H1 (cell line): ENCODE measurements around the gene SKIDA1. TPM values are rescaled to one million over a fixed set of nuclear protein-coding genes. Genes with fewer than 3 reads are reported as not detected.

Source experiments
- CTCF ChIA-PET: fragments of 300-600 bp; sonication (Branson Sonifier 250); formaldehyde crosslinking; loops from one replicate; lab custom pipeline; 2021; ENCODE audit not compliant: partially characterized antibody; lab: Charles Lee
- POLR2A ChIA-PET: fragments of 300-600 bp; sonication (Branson Sonifier 250); formaldehyde crosslinking; loops from one replicate; lab custom pipeline; 2021; ENCODE audit warnings: inconsistent platforms; ENCODE audit not compliant: partially characterized antibody; lab: Charles Lee
- DNase-seq, 2 experiments: peaks; one replicate each; pipeline versions ENCODE4 v3.0.0 to v3.0.0-alpha.2; 2010 to 2022; ENCODE audit warnings: low spot score in 2 of 2, low read depth in 1 of 2, mixed read lengths in 1 of 2
- FAIRE-seq: peaks from 2 replicates; lab custom pipeline; 2011; peaks lifted over from hg19 to GRCh38; lab: Jason Lieb, UNC
- H2AFZ ChIP-seq: 2 replicates; pipeline ENCODE4 v1.8.1; 2012; ENCODE audit warnings: low read length, inconsistent platforms
- H2AK5ac ChIP-seq: 2 replicates; pipeline ENCODE4 v1.6.1; 2013; ENCODE audit warnings: low read depth, low read length
- H2BK120ac ChIP-seq: replicated peaks from 2 replicates; pipeline ENCODE3; 2013; ENCODE audit warnings: low read depth, low read length, inconsistent platforms
- H2BK12ac ChIP-seq: 2 replicates; pipeline ENCODE4 v1.6.1; 2013; ENCODE audit warnings: low read depth, low read length
- H2BK15ac ChIP-seq: 2 replicates; pipeline ENCODE4 v1.6.1; 2013; ENCODE audit warnings: low read length
- H2BK20ac ChIP-seq: 2 replicates; pipeline ENCODE4 v1.6.1; 2013; ENCODE audit warnings: low read length
- H2BK5ac ChIP-seq: 2 replicates; pipeline ENCODE4 v1.6.1; 2013; ENCODE audit warnings: low read depth, low read length
- H3K14ac ChIP-seq: 2 replicates; pipeline ENCODE4 v1.6.1; 2013; ENCODE audit warnings: inconsistent platforms; ENCODE audit not compliant: insufficient read length
- H3K18ac ChIP-seq: 2 replicates; pipeline ENCODE4 v1.6.1; 2013; ENCODE audit warnings: low read length; ENCODE audit errors: extremely low read depth
- H3K23ac ChIP-seq: 2 replicates; pipeline ENCODE4 v1.6.1; 2013; ENCODE audit warnings: inconsistent platforms; ENCODE audit not compliant: insufficient read length
- H3K23me2 ChIP-seq: 2 replicates; pipeline ENCODE4 v1.6.1; 2013; ENCODE audit warnings: low read depth, low read length
- H3K27ac ChIP-seq: 2 replicates; pipeline ENCODE4 v1.6.1; 2011; ENCODE audit warnings: low read depth, low read length, inconsistent platforms
- H3K27me3 ChIP-seq, 4 experiments: replicated peaks in 1 of 4; 1 replicate in 1 of 4; 2 replicates in 3 of 4; pipeline versions ENCODE4 v1.6.1 to v1.8.1; 2011 to 2013; ENCODE audit warnings: low read length in 3 of 4, mild to moderate bottlenecking in 3 of 4, inconsistent platforms in 2 of 4, mixed read lengths in 2 of 4, moderate library complexity in 1 of 4; ENCODE audit not compliant: control insufficient read depth in 3 of 4, insufficient read depth in 3 of 4; ENCODE audit errors: extremely low read depth in 1 of 4
- H3K36me3 ChIP-seq, 4 experiments: 2 replicates each; pipeline versions ENCODE4 v1.6.1 to v1.8.1; 2011 to 2013; ENCODE audit warnings: mild to moderate bottlenecking in 4 of 4, low read length in 3 of 4, moderate library complexity in 2 of 4, control low read depth in 1 of 4, inconsistent platforms in 1 of 4; ENCODE audit not compliant: insufficient read depth in 4 of 4, control insufficient read depth in 2 of 4
- H3K4ac ChIP-seq: replicated peaks from 2 replicates; pipeline ENCODE3; 2013; ENCODE audit warnings: low read length, low read depth, mixed read lengths, inconsistent platforms; ENCODE audit not compliant: insufficient read length
- H3K4me1 ChIP-seq, 4 experiments: replicated peaks in 1 of 4; 1 replicate in 1 of 4; 2 replicates in 3 of 4; pipeline versions ENCODE4 v1.6.1 to v1.8.1; 2011 to 2013; ENCODE audit warnings: low read length in 3 of 4, inconsistent platforms in 2 of 4, mixed read lengths in 1 of 4; ENCODE audit not compliant: insufficient read depth in 4 of 4, control insufficient read depth in 3 of 4
- H3K4me2 ChIP-seq, 2 experiments: 2 replicates each; pipeline versions ENCODE4 v1.6.1 to v1.8.1; 2011 to 2013; ENCODE audit warnings: low read depth in 2 of 2, low read length in 2 of 2, control low read depth in 1 of 2, inconsistent platforms in 1 of 2, mild to moderate bottlenecking in 1 of 2; ENCODE audit not compliant: insufficient read depth in 1 of 2
- H3K4me3 ChIP-seq, 4 experiments: fragments of 200-600, 300-600 bp in 1 of 4; sonication (generic), shearing (Covaris generic), sonication (Bioruptor Twin) in 1 of 4; 2 replicates each; pipeline versions ENCODE4 v1.5.1 to v1.8.1; 2011 to 2016; ENCODE audit warnings: low read length in 4 of 4, low read depth in 3 of 4, control low read depth in 2 of 4, inconsistent platforms in 2 of 4, mild to moderate bottlenecking in 2 of 4, mixed read lengths in 1 of 4, moderate library complexity in 1 of 4; ENCODE audit not compliant: insufficient read depth in 2 of 4; ENCODE audit errors: extremely low read depth in 1 of 4
- H3K56ac ChIP-seq: replicated peaks from 2 replicates; pipeline ENCODE3; 2013; ENCODE audit warnings: low read depth, mild to moderate bottlenecking, mixed read lengths, low read length, inconsistent platforms; ENCODE audit not compliant: insufficient read length
- H3K79me1 ChIP-seq: 2 replicates; pipeline ENCODE4 v1.6.1; 2013; ENCODE audit warnings: low read depth, low read length, control low read depth
- H3K79me2 ChIP-seq, 2 experiments: 2 replicates each; pipeline versions ENCODE4 v1.6.1 to v1.8.1; 2012 to 2013; ENCODE audit warnings: low read length in 2 of 2, mild to moderate bottlenecking in 2 of 2, inconsistent platforms in 1 of 2; ENCODE audit not compliant: insufficient read depth in 2 of 2, control insufficient read depth in 1 of 2
- H3K9ac ChIP-seq, 4 experiments: replicated peaks in 1 of 4; 1 replicate in 1 of 4; 2 replicates in 3 of 4; pipeline versions ENCODE4 v1.6.1 to v1.8.1; 2011 to 2013; ENCODE audit warnings: low read depth in 3 of 4, low read length in 3 of 4, control low read depth in 2 of 4, mild to moderate bottlenecking in 2 of 4, moderate library complexity in 2 of 4, inconsistent platforms in 1 of 4; ENCODE audit errors: extremely low read depth in 1 of 4
- H3K9me3 ChIP-seq, 2 experiments: 2 replicates each; pipeline versions ENCODE4 v1.6.1 to v1.8.1; 2012 to 2013; ENCODE audit warnings: mild to moderate bottlenecking in 2 of 2, moderate library complexity in 2 of 2, control low read depth in 1 of 2, inconsistent platforms in 1 of 2, low read depth in 1 of 2, low read length in 1 of 2, mixed read lengths in 1 of 2; ENCODE audit not compliant: insufficient read depth in 2 of 2
- H4K20me1 ChIP-seq, 2 experiments: replicated peaks in 1 of 2; 2 replicates each; pipeline versions ENCODE3 to v1.8.1; 2011 to 2013; ENCODE audit warnings: inconsistent platforms in 2 of 2, low read length in 2 of 2, mild to moderate bottlenecking in 1 of 2; ENCODE audit not compliant: insufficient read depth in 2 of 2, control insufficient read depth in 1 of 2
- H4K5ac ChIP-seq: 2 replicates; pipeline ENCODE4 v1.6.1; 2013; ENCODE audit warnings: low read length, low read depth, mixed read lengths, inconsistent platforms; ENCODE audit not compliant: insufficient read length
- H4K8ac ChIP-seq: 2 replicates; pipeline ENCODE4 v1.8.0; 2013; ENCODE audit warnings: mild to moderate bottlenecking, moderate library complexity, low read length, inconsistent platforms; ENCODE audit not compliant: insufficient read depth; ENCODE audit errors: extremely low read depth
- H4K91ac ChIP-seq: replicated peaks from 2 replicates; pipeline ENCODE3; 2013; ENCODE audit warnings: low read length, mixed read lengths, inconsistent platforms; ENCODE audit not compliant: insufficient read length
- BACH1 ChIP-seq: IDR thresholded peaks from 2 replicates; pipeline ENCODE4 v1.6.1; 2012; ENCODE audit warnings: low read length, improper control_type of control experiment
- BRCA1 ChIP-seq: IDR thresholded peaks from 2 replicates; pipeline ENCODE4 v1.6.1; 2012; ENCODE audit warnings: low read depth, low read length, improper control_type of control experiment
- CHD2 ChIP-seq: IDR thresholded peaks from 2 replicates; pipeline ENCODE4 v1.6.1; 2012; ENCODE audit warnings: low read length, improper control_type of control experiment
- CTBP2 ChIP-seq: IDR thresholded peaks from 2 replicates; pipeline ENCODE4 v1.7.0; 2011; ENCODE audit warnings: borderline replicate concordance, mild to moderate bottlenecking, moderate library complexity, mixed read lengths, low read length; ENCODE audit not compliant: insufficient read depth, insufficient read length
- EZH2 ChIP-seq: fragments of 200-600 bp; sonication (generic); IDR thresholded peaks from 2 replicates; pipeline ENCODE4 v1.7.1; 2012; ENCODE audit warnings: low read depth, mild to moderate bottlenecking, moderate library complexity, low read length, inconsistent platforms; ENCODE audit not compliant: severe bottlenecking
- HDAC6 ChIP-seq: IDR thresholded peaks from one replicate; pipeline ENCODE4 v1.7.1; 2012; ENCODE audit warnings: low read depth, mild to moderate bottlenecking, inconsistent platforms, low read length, moderate library complexity
- JUN ChIP-seq: IDR thresholded peaks from 2 replicates; pipeline ENCODE4 v1.6.1; 2011; ENCODE audit warnings: low read depth, mild to moderate bottlenecking, improper control_type of control experiment, low read length
- RNF2 ChIP-seq: fragments of 200-900, 300-1000 bp; sonication (generic); IDR thresholded peaks from 2 replicates; pipeline ENCODE4 v1.7.1; 2016; ENCODE audit warnings: borderline replicate concordance, low read depth, mild to moderate bottlenecking, antibody characterized with exemption, low read length; ENCODE audit not compliant: poor library complexity, severe bottlenecking; ENCODE audit errors: missing control alignments
- SIX5 ChIP-seq: IDR thresholded peaks from 2 replicates; pipeline ENCODE4 v1.6.1; 2011; ENCODE audit warnings: mild to moderate bottlenecking, low read depth, low read length
- TAF7 ChIP-seq: optimal IDR thresholded peaks from 2 replicates; pipeline ENCODE3; 2011; ENCODE audit warnings: low read depth, mild to moderate bottlenecking, inconsistent platforms, low read length, moderate library complexity, borderline replicate concordance
- TBP ChIP-seq: IDR thresholded peaks from 2 replicates; pipeline ENCODE4 v1.6.1; 2011; ENCODE audit warnings: low read depth, low read length, improper control_type of control experiment
- TCF12 ChIP-seq: IDR thresholded peaks from 2 replicates; pipeline ENCODE4 v1.6.1; 2011; ENCODE audit warnings: low read depth, mild to moderate bottlenecking, low read length
- ZNF274 ChIP-seq: IDR thresholded peaks from 2 replicates; pipeline ENCODE4 v1.7.0; 2012; ENCODE audit warnings: low read length, borderline replicate concordance; ENCODE audit errors: extremely low read depth
- WGBS, 2 experiments: shearing (Covaris generic) in 1 of 2; methylation state at CpG; one replicate each; pipeline versions ENCODE4 v1.1.6 to v1.1.7; 2013 to 2015; ENCODE audit warnings: low lambda C conversion rate in 2 of 2, mixed read lengths in 2 of 2, inconsistent platforms in 1 of 2, low coverage in 1 of 2, missing lambda C conversion rate in 1 of 2; ENCODE audit not compliant: insufficient replicate concordance in 2 of 2, insufficient coverage in 1 of 2, insufficient read length in 1 of 2; ENCODE audit errors: extremely low coverage in 1 of 2, missing lambda C conversion rate in 1 of 2; 5-methylcytosine and 5-hydroxymethylcytosine counted together
- polyA plus RNA-seq, 7 experiments: library from polyadenylated mRNA; depleted of rRNA in 3 of 7; stranded (reverse) in 5 of 7; unstranded in 2 of 7; fragments of >200 nt in 5 of 7; fragments of 200-250 nt in 2 of 7; gene quantifications; 1 replicate in 5 of 7; 2 replicates in 1 of 7; 4 replicates in 1 of 7; pipeline versions ENCODE4 v1.2.1 to v1.2.3, GENCODE V29; 2011 to 2013; ENCODE audit warnings: missing spikeins in 2 of 7, mixed read lengths in 2 of 7
- total RNA-seq: library from RNA; stranded (reverse); fragmentation: NEBNext Ultra II Directional; extraction: Animal tissue kit (Norgen Biotek cat#: 25700); gene quantifications from 2 replicates; pipeline ENCODE4 v1.2.1, GENCODE V29; 2021

SKIDA1 gene
- total and polyA plus RNA-seq, 2 of the 8 experiments (the other 6 are each of a cell fraction or from before 2014, with no cell fraction given), result 1.5 to 8.0 TPM

- Histone ChIP-seq H3K23me2 (peaks cover 32% of the 10 kb centered on the region), H3K9me3 (no peaks in the 10 kb centered on the region), H2BK20ac (no peak overlapping the region), H4K5ac (no peak overlapping the region), H2AK5ac (0 out of 2 replicates have a peak overlapping the region, but pooled peaks have one; percentile 44), H3K4me3 (peak overlapping the region in 1 of 4 experiments; percentile 47; a peak in 1 of 8 replicates), H4K91ac (peak overlapping the region; percentile 62), H2BK12ac (peak overlapping the region; percentile 78; the same call in 1 of the 2 replicates), H2BK120ac (no peak overlapping the region), H3K14ac (no peak overlapping the region), H3K9ac (no peak overlapping the region), H3K18ac (no peak overlapping the region; the same call in 1 of the 2 replicates), H3K4ac (no peak overlapping the region), H4K20me1 (peaks cover 0 to 2% of the 10 kb centered on the region in 2 experiments), H3K27me3 (0 out of 7 replicates have a peak, but pooled peaks cover 0 to 3% (median 0%) of the 10 kb centered on the region in 4 experiments), H2AFZ (no peak overlapping the region), H3K27ac (no peak overlapping the region), H3K79me2 (peaks cover 0 to 14% of the 10 kb centered on the region in 2 experiments; a peak in 2 of 4 replicates), H3K4me2 (peak overlapping the region in 1 of 2 experiments; percentile 100; a peak in 1 of 4 replicates), H3K4me1 (peaks cover 16 to 32% (median 24%) of the 10 kb centered on the region in 4 experiments), H3K23ac (no peak overlapping the region), H3K36me3 (no peaks in the 10 kb centered on the region), H3K56ac (no peak overlapping the region), H2BK15ac (no peak overlapping the region), H3K79me1 (no peaks in the 10 kb centered on the region), H4K8ac (no peak overlapping the region), H2BK5ac (no peak overlapping the region)
- DNase-seq (no peak), FAIRE-seq (no peak)
- CTCF ChIA-PET, result interaction anchor here (1.1 to 3.6 kb wide), 4 partner anchors 11 to 242 kb away, joined by 5 to 17 read pairs (median 8); no protein-coding TSS in a partner anchor
- 53 to 100% methylated on average over 1 to 8 of the region's 8 CpGs for WGBS, 2 experiments
- POLR2A ChIA-PET, result interaction anchor here (13.7 to 17.3 kb wide), 2 partner anchors 10 to 24 kb away, joined by 322 to 352 read pairs; no protein-coding TSS in a partner anchor
- TF ChIP-seq TBP (no peak), RNF2 (no peak), CTBP2 (no peak), HDAC6 (no peak), SIX5 (no peak), ZNF274 (no peak), BRCA1 (no peak), TCF12 (no peak), JUN (no peak), BACH1 (no peak), TAF7 (no peak), CHD2 (no peak), EZH2 (no peak)
Observed at GRCh38 chr10:21520949-21521348, 4.5 kb downstream of the SKIDA1 start.
